ENCODE results near the gene ANKRD13D.

The ANKRD13D gene

GRCh38 chr11:67254798-67255197, 34.3 kb upstream of the ANKRD13D start:
- DNase-seq (ENCODE audit: low read depth), result no peak
- TF ChIP-seq CTCF (conservative IDR thresholded peaks at IDR 0.05; ENCODE audit: low read length), result no peak

GRCh38 chr11:67255353-67255752, 33.8 kb upstream of the ANKRD13D start:
- no peak for DNase-seq (ENCODE audit: low read depth)
- H3K4me3 ChIP-seq (ENCODE audit: low read length), result no peak overlapping the region
- no peak for TF ChIP-seq CTCF (conservative IDR thresholded peaks at IDR 0.05; ENCODE audit: low read length)

More at GRCh38 chr11:67254798-67255197, 34.3 kb upstream of the ANKRD13D start:
- no peak overlapping the region for H3K4me3 ChIP-seq (ENCODE audit: low read length)

GRCh38 chr11:67255864-67256263, 33.2 kb upstream of the ANKRD13D start:
- no peak for DNase-seq (ENCODE audit: low read depth)

GRCh38 chr11:67256477-67257135, 32.5 kb upstream of the ANKRD13D start:
- TF ChIP-seq CTCF (conservative IDR thresholded peaks at IDR 0.05; ENCODE audit: low read length), result no peak
- H3K4me3 ChIP-seq (ENCODE audit: low read length), result no peak overlapping the region

More at GRCh38 chr11:67255864-67256263, 33.2 kb upstream of the ANKRD13D start:
- TF ChIP-seq CTCF (conservative IDR thresholded peaks at IDR 0.05; ENCODE audit: low read length), result no peak
- H3K4me3 ChIP-seq (ENCODE audit: low read length), result no peak overlapping the region

GRCh38 chr11:67260406-67260805, 28.7 kb upstream of the ANKRD13D start:
- H3K4me3 ChIP-seq (ENCODE audit: low read length), result no peak overlapping the region
- TF ChIP-seq CTCF (conservative IDR thresholded peaks at IDR 0.05; ENCODE audit: low read length), result no peak
- no peak for DNase-seq (ENCODE audit: low read depth)

More at GRCh38 chr11:67256477-67257135, 32.5 kb upstream of the ANKRD13D start:
- DNase-seq (ENCODE audit: low read depth), result no peak

GRCh38 chr11:67260885-67261639, 28.0 kb upstream of the ANKRD13D start:
- DNase-seq (ENCODE audit: low read depth), result peak; percentile 52
- peak overlapping the region; percentile 56 for H3K4me3 ChIP-seq (ENCODE audit: low read length)

- no peak for DNase-seq (ENCODE audit: low read depth)
- H3K4me3 ChIP-seq (ENCODE audit: low read length), result peak overlapping the region; percentile 30
- TF ChIP-seq CTCF (conservative IDR thresholded peaks at IDR 0.05; ENCODE audit: low read length), result peak; percentile 34
Measured at GRCh38 chr11:67261640-67261945, 27.5 kb upstream of the ANKRD13D start.

Data from AG10803 (cell line).